Right lobe of liver (tissue), 6 donors: ENCODE measurements around the gene PRDM16. TPM values are rescaled to one million over a fixed set of nuclear protein-coding genes. Genes with fewer than 3 reads are reported as not detected.

ENCODE experiments used
- ATAC-seq, 4 donors: fragments of 200-7000 bp; cut with Tn5 transposase; one replicate each; pipeline ENCODE4 v1.9.1; 2020; ENCODE audit warnings: mild to moderate bottlenecking in 4 of 4, moderate library complexity in 4 of 4
- DNase-seq, 3 donors: peaks; one replicate each; pipeline ENCODE4 v3.0.0-alpha.2; 2020
- H3K27ac ChIP-seq, 3 donors: fragments of 200-600 bp; one replicate each; pipeline ENCODE4 v1.8.0; 2022
- H3K27me3 ChIP-seq, 2 donors: fragments of 200-600 bp; one replicate each; pipeline ENCODE4 v1.8.0; 2022
- H3K36me3 ChIP-seq, 4 donors: fragments of 200-600 bp; sonication (generic) in 1 of 4; one replicate each; pipeline versions ENCODE4 v1.5.1 to v1.8.0; 2017 to 2022; ENCODE audit warnings: control low read depth in 1 of 4
- H3K4me1 ChIP-seq, 4 donors: fragments of 200-600 bp; sonication (generic) in 1 of 4; one replicate each; pipeline versions ENCODE4 v1.5.1 to v1.8.0; 2017 to 2022; ENCODE audit warnings: control low read depth in 1 of 4
- H3K4me3 ChIP-seq, 3 donors: fragments of 200-600 bp; one replicate each; pipeline ENCODE4 v1.8.0; 2022
- H3K9me3 ChIP-seq, 4 donors: fragments of 200-600 bp; sonication (generic) in 1 of 4; one replicate each; pipeline versions ENCODE4 v1.5.1 to v1.8.0; 2017 to 2022; ENCODE audit warnings: control low read depth in 1 of 4
- CTCF ChIP-seq, 4 donors: fragments of 200-600 bp in 3 of 4; fragments of 450-650 bp in 1 of 4; IDR thresholded peaks; one replicate each; pipeline versions ENCODE4 v1.5.1 to v1.8.0; 2016 to 2022; ENCODE audit warnings: antibody characterized with exemption in 4 of 4, mild to moderate bottlenecking in 2 of 4
- POLR2A ChIP-seq: fragments of 450-650 bp; IDR thresholded peaks from one replicate; pipeline ENCODE4 v1.6.1; 2017; ENCODE audit warnings: antibody characterized with exemption, mild to moderate bottlenecking
- WGBS: methylation state at CpG from one replicate; pipeline ENCODE4 v1.1.6; 2018; ENCODE audit warnings: low coverage, low lambda C conversion rate; ENCODE audit not compliant: insufficient coverage; ENCODE audit errors: missing lambda C conversion rate; 5-methylcytosine and 5-hydroxymethylcytosine counted together
- intact Hi-C, 2 donors: fragments of 100-400 bp; cut with DNase I; formaldehyde crosslinking; loops; one replicate each; pipeline versions ENCODE4 v1.11.2 to v1.14.1; 2022
- total RNA-seq, 6 experiments: library from RNA; depleted of rRNA in 2 of 6; stranded (reverse); fragments of >200 nt in 2 of 6; fragmentation: NEBNext Ultra II Directional in 3 of 6; extraction: Animal tissue kit (Norgen Biotek cat#: 25700) in 3 of 6; gene quantifications; one replicate each; pipeline versions ENCODE4 v1.1.0 to v1.2.4, GENCODE V29; 2016 to 2023
- donor health status: DM: no; HTN: yes; CAD: no.
- donor health status: DM: no; HTN: no; CAD: no.
- donor health status: DM: no; HTN: no; CAD: no.
- donor health status: DM: no; HTN: yes; CAD: no.
- donor health status: DM: no; HTN: yes; CAD: no.

The PRDM16 gene
- total RNA-seq, 6 experiments from 2014 or later: 0.06 to 0.75 (median 0.28) TPM

- H3K9me3 ChIP-seq: no peaks in the 10 kb centered on the region
- intact Hi-C loops: no loop called here
- H3K27me3 ChIP-seq: no peaks in the 10 kb centered on the region
- DNase-seq: peak in 1 of 3 donors; percentile 13
- H3K4me1 ChIP-seq: no peaks in the 10 kb centered on the region
- WGBS: 83% methylated on average over 18 of the region's 40 CpGs
- no peaks in the 10 kb centered on the region for H3K36me3 ChIP-seq
- H3K4me3 ChIP-seq: no peak overlapping the region
- no peak for TF ChIP-seq POLR2A
- no peak for TF ChIP-seq CTCF (IDR thresholded peaks at IDR 0.05)
- H3K27ac ChIP-seq: no peak overlapping the region
- ATAC-seq: no peak
Observed at GRCh38 chr1:3434406-3435110, 365.6 kb downstream of the PRDM16 start.

GRCh38 chr1:3435666-3436065 is 366.7 kb downstream of the PRDM16 start:
- peak in 1 of 3 donors; percentile 11 for DNase-seq
- Histone ChIP-seq H3K9me3 (no peaks in the 10 kb centered on the region), H3K27ac (no peak overlapping the region), H3K4me1 (no peaks in the 10 kb centered on the region), H3K27me3 (no peaks in the 10 kb centered on the region), H3K4me3 (no peak overlapping the region), H3K36me3 (no peaks in the 10 kb centered on the region)
- ATAC-seq: no peak
- intact Hi-C loops: no loop called here
- TF ChIP-seq CTCF (IDR thresholded peaks at IDR 0.05): no peak
- no peak for TF ChIP-seq POLR2A
- 80% methylated on average over 3 of the region's 21 CpGs for WGBS

GRCh38 chr1:3436451-3436850 is 367.4 kb downstream of the PRDM16 start:
- intact Hi-C loops: no loop called here
- DNase-seq (peak in 1 of 3 donors; percentile 14), ATAC-seq (no peak)
- no peaks in the 10 kb centered on the region for H3K9me3 ChIP-seq
- H3K4me3 ChIP-seq: no peak overlapping the region
- TF ChIP-seq POLR2A (no peak), CTCF (IDR thresholded peaks at IDR 0.05) (no peak)
- H3K27ac ChIP-seq: no peak overlapping the region
- H3K27me3 ChIP-seq: no peaks in the 10 kb centered on the region
- WGBS: 61% methylated on average over 4 of the region's 11 CpGs
- H3K4me1 ChIP-seq: no peaks in the 10 kb centered on the region
- H3K36me3 ChIP-seq: no peaks in the 10 kb centered on the region

- peak in 1 of 3 donors; percentile 12 for DNase-seq
- intact Hi-C loops: no loop called here
- WGBS: 63% methylated on average over 7 of the region's 14 CpGs
- no peak for ATAC-seq
- TF ChIP-seq CTCF (IDR thresholded peaks at IDR 0.05) (no peak), POLR2A (no peak)
- H3K36me3 ChIP-seq: no peaks in the 10 kb centered on the region
- H3K4me3 ChIP-seq: no peak overlapping the region
- H3K27ac ChIP-seq: no peak overlapping the region
- no peaks in the 10 kb centered on the region for H3K9me3 ChIP-seq
- no peaks in the 10 kb centered on the region for H3K27me3 ChIP-seq
- no peaks in the 10 kb centered on the region for H3K4me1 ChIP-seq
Observed at GRCh38 chr1:3436901-3437300, 367.9 kb downstream of the PRDM16 start.
